ENCODE data around the gene NXN.

NXN gene

DNA sequence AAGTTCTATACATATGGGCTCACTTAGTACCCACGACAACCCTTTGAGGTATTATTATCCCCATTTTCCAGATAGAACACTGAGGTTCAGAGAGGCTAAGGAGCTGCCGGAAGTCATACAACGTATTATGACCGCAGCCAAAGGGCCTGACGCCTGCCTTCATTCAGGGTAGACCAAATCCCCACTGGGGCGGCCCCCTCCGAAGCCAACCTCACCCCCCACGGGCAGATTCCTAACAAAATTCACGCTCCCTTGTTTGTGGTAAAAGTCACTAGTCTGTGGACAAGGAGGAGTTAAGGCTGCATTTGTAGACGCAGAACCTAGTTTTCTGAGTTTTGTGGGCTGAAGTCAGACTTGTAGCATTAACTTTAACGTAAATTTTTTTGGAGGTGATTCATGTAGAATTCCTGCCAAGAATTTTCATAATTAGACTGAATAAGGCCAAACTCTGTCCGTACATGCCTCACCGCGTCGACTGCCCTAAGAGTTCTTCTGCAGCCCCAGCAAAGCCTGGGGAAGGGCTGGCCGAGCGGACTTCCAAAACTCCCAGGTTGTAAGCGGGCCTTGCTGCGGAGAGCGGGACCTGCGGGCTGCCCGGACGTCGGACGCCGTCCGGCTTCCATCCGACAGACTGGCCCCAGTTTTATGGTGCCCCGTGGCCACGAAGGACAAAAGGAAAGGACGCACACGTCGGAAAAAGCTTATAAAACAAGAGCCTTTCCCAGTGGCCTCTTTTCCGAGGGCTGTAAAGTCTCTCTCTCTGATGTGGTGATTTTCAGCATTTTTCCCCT, 75.7 kb downstream of the NXN start:
- Histone ChIP-seq H3K36me3 (ENCODE audit: insufficient read depth, low read depth, low read length) (no peaks in the 10 kb centered on the region), H3K4me3 (ENCODE audit: low read length) (no peak overlapping the region), H3K9me3 (ENCODE audit: insufficient read depth, low read depth, low read length) (no peaks in the 10 kb centered on the region), H3K4me1 (ENCODE audit: insufficient read depth, low read length) (peaks cover 15% of the 10 kb centered on the region), H3K27me3 (ENCODE audit: insufficient read depth, low read length) (no peaks in the 10 kb centered on the region), H3K27ac (ENCODE audit: low read length) (no peak overlapping the region), H3K9ac (ENCODE audit: low read depth, low read length) (no peak overlapping the region)

DNA sequence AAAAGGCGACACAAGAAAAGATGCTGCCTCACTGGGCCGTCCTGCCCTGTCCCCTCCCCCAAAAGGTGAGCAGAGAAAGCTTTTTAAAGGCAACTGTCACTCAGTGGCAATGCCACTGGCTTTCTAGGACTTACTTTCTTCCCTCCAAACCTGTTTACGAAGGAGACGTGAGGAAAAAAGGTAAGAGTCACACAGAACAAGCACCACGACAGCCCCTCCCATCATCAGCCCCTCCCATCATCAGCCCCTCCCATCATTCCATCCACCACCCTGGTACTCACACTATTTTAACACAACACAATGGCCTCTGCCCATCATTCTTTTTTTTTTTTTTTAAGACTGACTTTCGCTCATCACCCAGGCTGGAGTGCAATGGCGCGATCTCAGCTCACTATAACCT, 77.1 kb downstream of the NXN start:
- Histone ChIP-seq H3K9me3 (ENCODE audit: insufficient read depth, low read depth, low read length) (no peaks in the 10 kb centered on the region), H3K4me3 (ENCODE audit: low read length) (no peak overlapping the region), H3K4me1 (ENCODE audit: insufficient read depth, low read length) (peaks cover 23% of the 10 kb centered on the region), H3K36me3 (ENCODE audit: insufficient read depth, low read depth, low read length) (no peaks in the 10 kb centered on the region), H3K27ac (ENCODE audit: low read length) (peak overlapping the region; percentile 22), H3K27me3 (ENCODE audit: insufficient read depth, low read length) (no peaks in the 10 kb centered on the region), H3K9ac (ENCODE audit: low read depth, low read length) (no peak overlapping the region; the same call in 1 of the 2 replicates)

DNA sequence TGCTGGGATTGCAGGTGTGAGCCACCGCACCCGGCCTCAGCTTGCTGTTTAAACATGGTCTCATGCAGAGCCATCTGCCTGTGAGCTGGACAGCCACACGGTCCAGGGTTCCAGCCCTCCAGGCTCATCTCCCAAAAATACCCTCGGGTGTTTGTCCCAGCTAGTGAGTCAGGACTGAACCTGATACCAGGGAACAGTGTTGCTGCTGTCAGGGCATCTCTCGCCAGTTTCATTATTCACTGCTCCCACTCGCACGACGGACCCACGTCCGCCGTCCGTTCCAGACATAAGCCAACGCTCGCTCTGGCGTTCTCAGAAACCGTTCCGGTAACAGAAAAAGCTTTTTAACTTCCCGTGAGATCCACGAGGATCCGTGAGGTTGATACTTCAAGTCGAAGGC, 77.6 kb downstream of the NXN start:
- Histone ChIP-seq H3K9me3 (ENCODE audit: insufficient read depth, low read depth, low read length) (no peaks in the 10 kb centered on the region), H3K9ac (ENCODE audit: low read depth, low read length) (no peak overlapping the region; the same call in 1 of the 2 replicates), H3K27ac (ENCODE audit: low read length) (peak overlapping the region; percentile 22), H3K4me3 (ENCODE audit: low read length) (no peak overlapping the region), H3K4me1 (ENCODE audit: insufficient read depth, low read length) (peaks cover 23% of the 10 kb centered on the region), H3K36me3 (ENCODE audit: insufficient read depth, low read depth, low read length) (no peaks in the 10 kb centered on the region), H3K27me3 (ENCODE audit: insufficient read depth, low read length) (no peaks in the 10 kb centered on the region)

DNA sequence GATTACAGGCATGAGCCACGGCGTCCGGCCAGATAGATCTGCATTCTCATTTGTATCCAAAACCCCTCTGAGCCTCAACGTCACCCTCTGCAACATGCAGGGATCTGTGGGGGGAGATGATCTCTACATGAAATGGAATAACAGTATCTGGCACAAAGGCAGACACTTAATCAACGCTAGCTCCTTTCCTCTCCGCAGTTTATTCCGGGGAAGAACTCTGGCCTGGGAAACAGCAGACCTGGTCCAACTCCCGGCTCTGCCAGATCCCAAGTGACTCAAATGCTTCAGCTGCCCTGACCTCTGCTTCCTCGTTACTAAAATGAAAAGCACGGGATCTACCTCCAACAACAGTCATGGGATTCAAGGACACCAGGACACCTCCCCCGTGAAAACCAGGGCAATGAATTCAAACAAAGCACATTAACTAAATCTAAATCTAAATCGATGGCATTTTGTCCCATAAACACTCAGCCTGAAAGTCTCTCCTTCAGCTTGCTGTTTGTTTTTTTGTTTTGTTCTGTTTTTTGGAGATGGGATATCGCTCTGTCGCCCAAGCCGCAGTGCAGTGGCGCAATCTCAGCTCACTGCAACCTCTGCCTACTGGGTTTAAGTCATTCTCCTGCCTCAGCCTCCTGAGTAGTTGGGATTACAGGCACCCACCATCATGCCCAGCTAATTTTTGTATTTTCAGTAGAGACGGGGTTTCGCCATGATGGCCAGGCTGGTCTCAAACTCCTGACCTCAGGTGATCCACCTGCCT, 78.2 kb downstream of the NXN start:
- H3K4me1 ChIP-seq (ENCODE audit: insufficient read depth, low read length), result peaks cover 23% of the 10 kb centered on the region
- no peak overlapping the region for H3K27ac ChIP-seq (ENCODE audit: low read length)
- no peaks in the 10 kb centered on the region for H3K9me3 ChIP-seq (ENCODE audit: insufficient read depth, low read depth, low read length)
- no peak overlapping the region for H3K4me3 ChIP-seq (ENCODE audit: low read length)
- H3K27me3 ChIP-seq (ENCODE audit: insufficient read depth, low read length), result no peaks in the 10 kb centered on the region
- peak overlapping the region; percentile 27; the same call in 1 of the 2 replicates for H3K9ac ChIP-seq (ENCODE audit: low read depth, low read length)
- no peaks in the 10 kb centered on the region for H3K36me3 ChIP-seq (ENCODE audit: insufficient read depth, low read depth, low read length)

DNA sequence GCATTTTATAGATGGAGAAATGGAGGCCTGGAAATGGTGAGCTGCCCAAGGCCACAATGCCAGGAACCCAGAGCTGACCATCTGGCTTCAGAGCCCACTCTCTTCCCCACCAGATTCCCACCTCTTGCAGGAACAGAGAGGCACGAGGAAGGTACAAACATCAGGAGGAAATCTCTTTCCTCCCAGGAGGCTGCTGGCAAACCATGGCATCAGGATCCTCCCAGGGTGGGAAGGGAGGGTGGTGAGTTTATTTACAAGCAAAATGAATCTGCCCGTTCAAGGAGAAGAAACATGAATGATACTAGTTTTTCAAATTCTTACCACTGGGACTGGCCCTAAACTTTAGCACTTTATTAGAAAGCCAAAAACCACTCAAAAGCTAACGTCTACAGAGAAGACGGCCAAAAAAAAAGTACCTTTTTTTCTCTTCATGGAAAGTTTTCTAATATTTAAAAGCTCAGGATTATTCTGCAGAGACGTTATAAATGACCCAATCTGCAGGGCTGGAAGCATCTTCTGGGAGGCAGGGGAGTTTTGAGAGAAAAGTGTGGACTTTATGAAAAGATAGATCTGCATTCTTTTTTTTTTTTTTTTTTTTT, 79.1 kb downstream of the NXN start:
- no peaks in the 10 kb centered on the region for H3K9me3 ChIP-seq (ENCODE audit: insufficient read depth, low read depth, low read length)
- H3K36me3 ChIP-seq (ENCODE audit: insufficient read depth, low read depth, low read length), result no peaks in the 10 kb centered on the region
- H3K27ac ChIP-seq (ENCODE audit: low read length), result no peak overlapping the region
- H3K4me3 ChIP-seq (ENCODE audit: low read length), result no peak overlapping the region
- no peak overlapping the region for H3K9ac ChIP-seq (ENCODE audit: low read depth, low read length)
- peaks cover 23% of the 10 kb centered on the region for H3K4me1 ChIP-seq (ENCODE audit: insufficient read depth, low read length)
- H3K27me3 ChIP-seq (ENCODE audit: insufficient read depth, low read length), result no peaks in the 10 kb centered on the region

DNA sequence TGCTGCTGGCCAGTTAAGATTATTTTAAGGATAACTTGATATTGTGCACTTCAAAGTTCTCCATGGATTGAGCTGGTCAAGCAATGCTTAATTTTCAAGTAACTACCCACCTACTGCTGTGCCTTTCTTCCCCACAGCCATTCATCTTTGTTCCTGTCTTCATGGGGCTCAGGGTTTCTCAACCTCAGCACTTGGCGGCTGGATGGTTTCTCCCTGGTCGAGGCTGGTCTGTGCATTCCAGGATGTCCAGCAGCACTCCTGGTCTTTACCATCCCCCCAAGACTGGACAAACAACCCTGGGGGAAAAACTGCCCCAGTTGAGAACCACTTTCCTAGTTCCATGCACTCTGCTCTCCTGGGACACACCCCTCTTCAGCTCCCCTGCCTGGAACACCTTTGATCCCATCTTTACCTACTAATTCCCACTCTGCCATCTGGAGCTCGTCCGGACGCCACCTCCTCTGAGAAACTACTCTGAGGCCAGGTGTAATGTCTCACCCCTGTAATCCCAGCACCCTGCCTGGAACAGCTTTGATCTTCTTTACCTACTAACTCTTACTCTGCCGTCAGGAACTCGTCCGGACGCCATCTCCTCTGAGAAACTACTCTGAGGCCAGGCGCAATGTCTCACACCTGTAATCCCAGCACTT, 81.5 kb downstream of the NXN start:
- Histone ChIP-seq H3K36me3 (ENCODE audit: insufficient read depth, low read depth, low read length) (no peaks in the 10 kb centered on the region), H3K9ac (ENCODE audit: low read depth, low read length) (no peak overlapping the region), H3K27ac (ENCODE audit: low read length) (no peak overlapping the region), H3K4me3 (ENCODE audit: low read length) (no peak overlapping the region), H3K4me1 (ENCODE audit: insufficient read depth, low read length) (peaks cover 23% of the 10 kb centered on the region), H3K9me3 (ENCODE audit: insufficient read depth, low read depth, low read length) (no peaks in the 10 kb centered on the region), H3K27me3 (ENCODE audit: insufficient read depth, low read length) (no peaks in the 10 kb centered on the region)

DNA sequence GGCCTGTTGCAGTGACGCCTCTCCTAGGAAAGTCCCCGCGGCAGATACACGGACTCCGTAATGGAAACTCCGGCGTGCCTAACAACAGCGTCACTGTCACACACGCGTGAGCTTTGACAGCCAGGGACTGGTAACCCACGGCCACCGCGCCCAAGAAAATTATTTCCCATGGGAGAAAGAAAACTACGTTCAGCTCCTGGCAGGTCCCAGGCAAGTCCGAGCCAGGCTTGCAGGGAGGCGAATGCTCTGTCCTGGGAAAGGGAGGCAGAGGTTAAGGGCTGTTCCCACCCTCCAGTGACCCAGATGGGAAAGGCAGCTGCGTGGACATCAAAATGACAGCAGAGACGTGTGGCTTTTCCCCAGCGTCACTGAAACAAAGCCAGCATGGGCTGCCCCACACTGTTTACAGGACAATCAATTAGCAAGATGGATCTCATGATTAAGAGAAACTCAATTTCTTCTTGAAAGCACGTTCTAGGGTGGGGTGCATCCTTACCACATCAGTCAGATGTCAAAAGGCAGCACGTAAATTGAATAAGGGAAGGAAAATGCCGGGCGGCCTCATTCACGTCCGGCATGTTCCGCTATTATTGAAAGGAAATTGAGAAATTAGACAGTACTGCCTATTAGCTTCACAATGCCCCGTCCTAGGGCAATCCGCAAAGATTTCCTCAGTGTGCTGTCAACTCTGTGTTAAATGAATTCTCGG, 82.5 kb downstream of the NXN start:
- Histone ChIP-seq H3K36me3 (ENCODE audit: insufficient read depth, low read depth, low read length) (no peaks in the 10 kb centered on the region), H3K4me1 (ENCODE audit: insufficient read depth, low read length) (peaks cover 19% of the 10 kb centered on the region), H3K27me3 (ENCODE audit: insufficient read depth, low read length) (no peaks in the 10 kb centered on the region), H3K4me3 (ENCODE audit: low read length) (no peak overlapping the region), H3K27ac (ENCODE audit: low read length) (no peak overlapping the region), H3K9ac (ENCODE audit: low read depth, low read length) (no peak overlapping the region), H3K9me3 (ENCODE audit: insufficient read depth, low read depth, low read length) (no peaks in the 10 kb centered on the region)

DNA sequence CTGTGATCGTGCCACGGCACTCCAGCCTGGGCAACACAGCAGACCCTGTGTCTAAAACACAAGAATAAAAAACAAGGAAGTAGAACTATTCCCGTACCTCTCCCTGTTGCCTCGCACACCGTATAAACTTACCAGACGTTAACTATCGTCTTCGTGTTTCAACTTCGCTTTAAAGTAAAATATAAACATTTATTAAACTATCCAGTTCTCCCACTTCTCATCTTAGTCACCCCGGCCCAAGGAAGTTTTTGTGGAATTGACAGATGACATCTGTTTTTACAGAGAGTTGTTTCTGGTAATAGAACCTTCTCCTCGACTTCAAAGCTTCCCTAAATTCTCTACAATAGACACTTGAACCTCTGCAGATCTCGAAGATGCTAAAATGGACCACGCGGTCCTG, 83.1 kb downstream of the NXN start:
- Histone ChIP-seq H3K4me1 (ENCODE audit: insufficient read depth, low read length) (peaks cover 16% of the 10 kb centered on the region), H3K27ac (ENCODE audit: low read length) (no peak overlapping the region), H3K9me3 (ENCODE audit: insufficient read depth, low read depth, low read length) (no peaks in the 10 kb centered on the region), H3K27me3 (ENCODE audit: insufficient read depth, low read length) (no peaks in the 10 kb centered on the region), H3K4me3 (ENCODE audit: low read length) (no peak overlapping the region), H3K36me3 (ENCODE audit: insufficient read depth, low read depth, low read length) (no peaks in the 10 kb centered on the region), H3K9ac (ENCODE audit: low read depth, low read length) (no peak overlapping the region)

DNA sequence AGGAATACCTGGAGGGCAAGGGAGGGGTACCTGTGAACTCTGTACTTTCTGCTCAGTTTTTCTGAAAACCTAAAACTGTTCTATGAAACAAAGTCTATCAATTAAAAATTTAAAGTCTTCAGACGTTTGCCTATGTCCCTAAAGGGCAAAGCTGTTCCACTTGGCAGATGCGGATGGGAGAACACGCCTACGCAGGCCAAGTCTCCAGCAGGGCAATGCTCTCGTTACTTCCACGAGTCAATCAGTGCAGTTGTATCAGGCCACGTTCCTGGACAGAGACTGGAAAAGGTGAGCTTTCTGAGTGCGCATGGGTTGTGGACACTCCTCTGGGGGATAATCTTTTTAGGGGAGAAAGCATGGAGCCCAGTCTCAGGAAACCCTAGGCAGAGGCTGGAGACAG, 86.6 kb downstream of the NXN start:
- Histone ChIP-seq H3K4me3 (ENCODE audit: low read length) (no peak overlapping the region), H3K4me1 (ENCODE audit: insufficient read depth, low read length) (peaks cover 2% of the 10 kb centered on the region; the same call in 1 of the 2 replicates), H3K27ac (ENCODE audit: low read length) (no peak overlapping the region), H3K36me3 (ENCODE audit: insufficient read depth, low read depth, low read length) (no peaks in the 10 kb centered on the region), H3K9me3 (ENCODE audit: insufficient read depth, low read depth, low read length) (no peaks in the 10 kb centered on the region), H3K27me3 (ENCODE audit: insufficient read depth, low read length) (no peaks in the 10 kb centered on the region), H3K9ac (ENCODE audit: low read depth, low read length) (no peak overlapping the region)

DNA sequence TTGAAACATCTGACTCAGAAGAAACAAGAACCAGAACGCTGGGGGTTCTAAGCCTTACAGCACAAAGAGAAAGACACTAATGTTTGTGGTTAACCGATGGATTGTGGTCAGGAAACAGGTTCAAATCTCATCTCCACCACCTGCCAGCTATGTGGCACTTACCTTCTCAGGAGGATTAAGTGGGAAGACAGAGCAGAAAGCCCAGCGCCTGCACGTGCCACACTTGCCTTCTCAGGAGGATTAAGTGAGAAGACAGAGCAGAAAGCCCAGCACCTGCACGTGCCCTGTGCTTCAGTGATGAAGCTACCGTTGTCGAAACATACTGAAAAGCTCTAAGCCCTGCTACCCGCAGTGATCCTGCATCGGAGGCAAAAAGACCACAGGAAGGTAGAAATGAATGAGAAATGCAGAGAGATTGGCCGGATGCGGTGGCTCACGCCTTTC, 90.6 kb downstream of the NXN start:
- no peaks in the 10 kb centered on the region for H3K27me3 ChIP-seq (ENCODE audit: insufficient read depth, low read length)
- no peak overlapping the region for H3K4me3 ChIP-seq (ENCODE audit: low read length)
- no peak overlapping the region for H3K9ac ChIP-seq (ENCODE audit: low read depth, low read length)
- H3K4me1 ChIP-seq (ENCODE audit: insufficient read depth, low read length), result no peaks in the 10 kb centered on the region; the same call in 1 of the 2 replicates
- H3K36me3 ChIP-seq (ENCODE audit: insufficient read depth, low read depth, low read length), result no peaks in the 10 kb centered on the region
- no peak overlapping the region for H3K27ac ChIP-seq (ENCODE audit: low read length)
- no peaks in the 10 kb centered on the region for H3K9me3 ChIP-seq (ENCODE audit: insufficient read depth, low read depth, low read length)

Data from iPS-20b (cell line).